Measurements from ENCODE around the gene DYTN. TPM values are rescaled to one million over a fixed set of nuclear protein-coding genes. Genes with fewer than 3 reads are reported as not detected.

Gene DYTN
- total and polyA plus RNA-seq, 5 donors: not detected

- WGBS: 5% methylated on average over 56 of the region's 56 CpGs
- Histone ChIP-seq H3K27ac (ENCODE audit: low read length) (no peak within 1 kb of the TSS), H3K27me3 (ENCODE audit: control insufficient read depth, insufficient read depth) (peaks cover 2% of the 10 kb centered on the region), H3K4me3 (ENCODE audit: low read length) (no peak within 1 kb of the TSS), H3K4me1 (ENCODE audit: control insufficient read depth, insufficient read depth, low read length) (no peaks in the 10 kb centered on the region), H3K9me3 (ENCODE audit: control insufficient read depth, low read length) (no peaks in the 10 kb centered on the region)
- peak; percentile 26 to 61 (median 39) for DNase-seq
- intact Hi-C loops (cut with DNase I): no loop called here
- peak; percentile 51 to 62 for ATAC-seq
Observed at GRCh38 chr2:206642075-206643025, 75.8 kb downstream of the DYTN start, which contains the start of gene FAM237A. TSS of gene FAM237A (plus strand) at chr2:206642487. CDS start at chr2:206644237, 1,750 bp downstream.

- Histone ChIP-seq H3K27ac (ENCODE audit: low read length) (no peak overlapping the region), H3K4me3 (ENCODE audit: low read length) (no peak overlapping the region), H3K9me3 (ENCODE audit: control insufficient read depth, low read length) (no peaks in the 10 kb centered on the region), H3K27me3 (ENCODE audit: control insufficient read depth, insufficient read depth) (peaks cover 2% of the 10 kb centered on the region), H3K4me1 (ENCODE audit: control insufficient read depth, insufficient read depth, low read length) (no peaks in the 10 kb centered on the region)
- intact Hi-C loops (cut with DNase I): no loop called here
- ATAC-seq: no peak
- DNase-seq: no peak
- WGBS: 38% methylated on average over 3 of the region's 3 CpGs
Observed at GRCh38 chr2:206641226-206641625, 77.0 kb downstream of the DYTN start.

- no peak overlapping the region for H3K27ac ChIP-seq (ENCODE audit: low read length)
- DNase-seq (no peak), ATAC-seq (no peak)
- H3K9me3 ChIP-seq (ENCODE audit: control insufficient read depth, low read length): no peaks in the 10 kb centered on the region
- no peak overlapping the region for H3K4me3 ChIP-seq (ENCODE audit: low read length)
- peaks cover 2% of the 10 kb centered on the region for H3K27me3 ChIP-seq (ENCODE audit: control insufficient read depth, insufficient read depth)
- intact Hi-C loops (cut with DNase I): no loop called here
- no peaks in the 10 kb centered on the region for H3K4me1 ChIP-seq (ENCODE audit: control insufficient read depth, insufficient read depth, low read length)
- WGBS: 29% methylated on average over 2 of the region's 2 CpGs
Observed at GRCh38 chr2:206639636-206640035, 78.6 kb downstream of the DYTN start.

GRCh38 chr2:206635015-206635414 is 83.2 kb downstream of the DYTN start:
- H3K4me1 ChIP-seq (ENCODE audit: control insufficient read depth, insufficient read depth, low read length): no peaks in the 10 kb centered on the region
- intact Hi-C loops (cut with DNase I): no loop called here
- no peaks in the 10 kb centered on the region for H3K27me3 ChIP-seq (ENCODE audit: control insufficient read depth, insufficient read depth)
- 77% methylated on average over 1 of the region's 1 CpG for WGBS
- H3K4me3 ChIP-seq (ENCODE audit: low read length): no peak overlapping the region
- no peaks in the 10 kb centered on the region for H3K9me3 ChIP-seq (ENCODE audit: control insufficient read depth, low read length)
- no peak for ATAC-seq
- no peak overlapping the region for H3K27ac ChIP-seq (ENCODE audit: low read length)
- no peak for DNase-seq

GRCh38 chr2:206631340-206631739 is 86.9 kb downstream of the DYTN start:
- Histone ChIP-seq H3K4me3 (ENCODE audit: low read length) (no peak overlapping the region), H3K27me3 (ENCODE audit: control insufficient read depth, insufficient read depth) (no peaks in the 10 kb centered on the region), H3K4me1 (ENCODE audit: control insufficient read depth, insufficient read depth, low read length) (no peaks in the 10 kb centered on the region), H3K9me3 (ENCODE audit: control insufficient read depth, low read length) (no peaks in the 10 kb centered on the region), H3K27ac (ENCODE audit: low read length) (no peak overlapping the region)
- no peak for DNase-seq
- 46% methylated on average over 3 of the region's 3 CpGs for WGBS
- ATAC-seq: no peak
- intact Hi-C loops (cut with DNase I): no loop called here

GRCh38 chr2:206627632-206628031 is 90.6 kb downstream of the DYTN start:
- H3K4me3 ChIP-seq (ENCODE audit: low read length): no peak overlapping the region
- ATAC-seq: no peak

DNA sequence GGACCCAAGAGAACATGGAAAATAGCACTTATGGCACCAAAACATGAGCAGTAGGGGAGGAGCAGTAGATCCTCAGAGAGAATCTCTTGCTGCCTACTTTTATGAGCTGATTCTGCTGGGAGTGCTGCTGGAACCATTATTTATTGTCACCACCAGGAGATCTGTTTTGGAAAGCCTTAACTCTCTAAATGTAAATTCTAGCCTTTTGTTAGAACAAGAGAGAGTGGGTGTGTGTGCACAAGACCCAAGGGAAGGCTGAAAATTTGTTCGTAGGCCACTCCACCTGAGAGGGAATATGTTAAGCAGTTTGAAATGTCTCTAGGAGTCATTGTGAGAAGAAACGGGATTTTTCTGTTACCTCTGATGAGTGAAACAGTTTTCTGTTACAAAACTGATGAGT is 92.1 kb downstream of the DYTN start:
- 71% methylated on average over 2 of the region's 2 CpGs for WGBS
- Histone ChIP-seq H3K27me3 (ENCODE audit: control insufficient read depth, insufficient read depth) (no peaks in the 10 kb centered on the region), H3K27ac (ENCODE audit: low read length) (no peak overlapping the region), H3K9me3 (ENCODE audit: control insufficient read depth, low read length) (no peaks in the 10 kb centered on the region), H3K4me1 (ENCODE audit: control insufficient read depth, insufficient read depth, low read length) (no peaks in the 10 kb centered on the region), H3K4me3 (ENCODE audit: low read length) (no peak overlapping the region)
- intact Hi-C loops (cut with DNase I): no loop called here
- DNase-seq (no peak), ATAC-seq (no peak)

More at GRCh38 chr2:206627632-206628031, 90.6 kb downstream of the DYTN start:
- intact Hi-C loops (cut with DNase I): no loop called here
- H3K27me3 ChIP-seq (ENCODE audit: control insufficient read depth, insufficient read depth): no peaks in the 10 kb centered on the region
- H3K27ac ChIP-seq (ENCODE audit: low read length): no peak overlapping the region
- no peak for DNase-seq
- no peaks in the 10 kb centered on the region for H3K9me3 ChIP-seq (ENCODE audit: control insufficient read depth, low read length)
- H3K4me1 ChIP-seq (ENCODE audit: control insufficient read depth, insufficient read depth, low read length): no peaks in the 10 kb centered on the region

DNA sequence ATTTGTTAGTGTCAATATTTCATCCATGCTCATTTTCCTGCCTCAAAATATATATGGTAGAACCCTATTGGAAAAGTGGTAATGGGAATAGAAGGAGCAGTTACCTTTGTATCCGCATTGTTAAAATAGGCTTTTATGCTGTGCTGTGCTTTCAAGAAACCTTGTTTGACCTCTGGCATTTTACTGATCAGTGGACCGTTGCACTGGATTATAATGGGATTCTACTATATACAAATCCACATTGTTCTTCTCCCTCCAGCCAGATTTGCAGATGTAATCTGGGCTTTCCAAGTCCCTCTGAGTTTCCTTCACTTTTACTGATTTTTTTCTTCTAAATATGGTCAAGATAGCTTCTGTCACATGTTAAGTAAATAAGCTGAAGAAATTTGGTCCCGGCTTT is 99.2 kb downstream of the DYTN start:
- ATAC-seq (no peak), DNase-seq (no peak)
- H3K27me3 ChIP-seq (ENCODE audit: control insufficient read depth, insufficient read depth): no peaks in the 10 kb centered on the region
- H3K27ac ChIP-seq (ENCODE audit: low read length): no peak overlapping the region
- WGBS: 84% methylated on average over 3 of the region's 3 CpGs
- no peaks in the 10 kb centered on the region for H3K9me3 ChIP-seq (ENCODE audit: control insufficient read depth, low read length)
- no peaks in the 10 kb centered on the region for H3K4me1 ChIP-seq (ENCODE audit: control insufficient read depth, insufficient read depth, low read length)
- H3K4me3 ChIP-seq (ENCODE audit: low read length): no peak overlapping the region
- intact Hi-C loops (cut with DNase I): no loop called here

GRCh38 chr2:206616151-206616550 is 102.0 kb downstream of the DYTN start:
- intact Hi-C loops (cut with DNase I): no loop called here

GRCh38 chr2:206615417-206616089 is 102.6 kb downstream of the DYTN start:
- Histone ChIP-seq H3K9me3 (ENCODE audit: control insufficient read depth, low read length) (no peaks in the 10 kb centered on the region), H3K4me3 (ENCODE audit: low read length) (no peak overlapping the region), H3K27me3 (ENCODE audit: control insufficient read depth, insufficient read depth) (no peaks in the 10 kb centered on the region), H3K4me1 (ENCODE audit: control insufficient read depth, insufficient read depth, low read length) (no peaks in the 10 kb centered on the region), H3K27ac (ENCODE audit: low read length) (no peak overlapping the region)
- intact Hi-C loops (cut with DNase I): no loop called here
- ATAC-seq (peak in 1 of 2 donors; percentile 24), DNase-seq (no peak)
- 67% methylated on average over 7 of the region's 7 CpGs for WGBS

More at GRCh38 chr2:206616151-206616550, 102.0 kb downstream of the DYTN start:
- Histone ChIP-seq H3K27ac (ENCODE audit: low read length) (no peak overlapping the region), H3K9me3 (ENCODE audit: control insufficient read depth, low read length) (no peaks in the 10 kb centered on the region), H3K27me3 (ENCODE audit: control insufficient read depth, insufficient read depth) (no peaks in the 10 kb centered on the region), H3K4me3 (ENCODE audit: low read length) (no peak overlapping the region), H3K4me1 (ENCODE audit: control insufficient read depth, insufficient read depth, low read length) (no peaks in the 10 kb centered on the region)
- 78% methylated on average over 2 of the region's 2 CpGs for WGBS
- DNase-seq: no peak
- no peak for ATAC-seq

- ATAC-seq: peak in 1 of 2 donors; percentile 51
- no peak for DNase-seq
- H3K27me3 ChIP-seq (ENCODE audit: control insufficient read depth, insufficient read depth): no peaks in the 10 kb centered on the region
- H3K4me3 ChIP-seq (ENCODE audit: low read length): no peak overlapping the region
- WGBS: 67% methylated on average over 6 of the region's 6 CpGs
- intact Hi-C loops (cut with DNase I): no loop called here
- H3K27ac ChIP-seq (ENCODE audit: low read length): no peak overlapping the region
- no peaks in the 10 kb centered on the region for H3K9me3 ChIP-seq (ENCODE audit: control insufficient read depth, low read length)
- H3K4me1 ChIP-seq (ENCODE audit: control insufficient read depth, insufficient read depth, low read length): no peaks in the 10 kb centered on the region
Observed at GRCh38 chr2:206614811-206615210, 103.4 kb downstream of the DYTN start.
